GM12873 (cell line): Measurements from ENCODE around the gene CDH2.

ENCODE experiments used
- CTCF ChIP-seq: IDR thresholded peaks from 2 replicates; pipeline ENCODE4 v1.5.1; 2012; ENCODE audit warnings: low read depth, mild to moderate bottlenecking, moderate library complexity, low read length, control low read depth; ENCODE audit not compliant: insufficient read depth; ENCODE audit errors: missing control alignments

CDH2 gene

GRCh38 chr18:28034567-28034966 is 142.4 kb downstream of the CDH2 start:
- TF ChIP-seq CTCF: no peak

GRCh38 chr18:28032177-28032576 is 144.8 kb downstream of the CDH2 start:
- no peak for TF ChIP-seq CTCF

GRCh38 chr18:28030458-28030857 is 146.5 kb downstream of the CDH2 start:
- no peak for TF ChIP-seq CTCF

- no peak for TF ChIP-seq CTCF
Measured at GRCh38 chr18:28027755-28028154, 149.2 kb downstream of the CDH2 start.

GRCh38 chr18:28019425-28020108 is 157.4 kb downstream of the CDH2 start:
- no peak for TF ChIP-seq CTCF

- TF ChIP-seq CTCF: no peak
Measured at GRCh38 chr18:28018351-28018750, 158.6 kb downstream of the CDH2 start.

GRCh38 chr18:28015671-28016070 is 161.3 kb downstream of the CDH2 start:
- no peak for TF ChIP-seq CTCF
